HG03135 (cell line): ENCODE data around the gene AUTS2.
A peak's percentile ranks its signal among the peaks of the same experiment; 100 is the strongest.

Source experiments
- ATAC-seq: cut with Tn5 transposase; IDR thresholded peaks from one replicate; pipeline ENCODE4 v1.9.1; 2021; ENCODE audit warnings: mild to moderate bottlenecking, moderate library complexity; ENCODE audit not compliant: unreplicated experiment

The AUTS2 gene

DNA sequence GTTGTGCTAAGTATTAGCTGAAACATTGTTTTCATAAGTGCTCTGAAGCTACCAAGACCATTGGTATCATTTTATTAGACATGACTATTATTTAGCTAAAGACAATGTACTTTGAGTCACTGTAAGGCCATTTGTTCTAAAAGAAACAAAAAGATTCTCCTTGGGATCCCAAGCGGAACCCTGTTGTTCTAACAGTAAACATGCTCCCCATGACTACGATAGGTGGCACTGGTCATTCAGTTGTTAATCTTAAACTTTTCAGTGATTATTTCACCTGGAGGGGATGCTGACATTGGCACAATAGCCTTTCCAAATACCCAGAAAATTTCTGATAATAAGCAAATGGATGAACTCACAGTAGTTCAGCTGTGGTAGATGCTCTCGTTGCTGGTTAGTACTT is 715.0 kb downstream of the AUTS2 start:
- ATAC-seq = no peak

DNA sequence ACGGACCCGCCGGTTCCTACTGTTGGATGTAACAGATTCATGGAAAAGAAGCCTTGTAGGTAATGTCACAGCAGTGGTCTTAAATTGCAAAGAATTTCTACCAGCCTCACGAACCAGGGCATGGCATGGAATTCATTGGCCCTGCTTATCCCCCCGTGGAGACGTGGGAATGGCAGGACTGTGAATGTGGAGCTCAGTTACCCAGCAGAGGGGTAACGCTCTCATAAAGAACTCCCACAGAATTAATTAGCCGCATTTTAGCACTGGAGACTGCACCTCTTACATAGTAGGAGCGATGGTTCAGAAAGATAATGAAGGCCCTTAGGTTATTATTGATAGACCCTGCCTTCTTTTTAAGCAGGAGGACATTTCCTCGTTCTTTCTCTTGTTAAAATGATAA is 715.4 kb downstream of the AUTS2 start:
- ATAC-seq = no peak

DNA sequence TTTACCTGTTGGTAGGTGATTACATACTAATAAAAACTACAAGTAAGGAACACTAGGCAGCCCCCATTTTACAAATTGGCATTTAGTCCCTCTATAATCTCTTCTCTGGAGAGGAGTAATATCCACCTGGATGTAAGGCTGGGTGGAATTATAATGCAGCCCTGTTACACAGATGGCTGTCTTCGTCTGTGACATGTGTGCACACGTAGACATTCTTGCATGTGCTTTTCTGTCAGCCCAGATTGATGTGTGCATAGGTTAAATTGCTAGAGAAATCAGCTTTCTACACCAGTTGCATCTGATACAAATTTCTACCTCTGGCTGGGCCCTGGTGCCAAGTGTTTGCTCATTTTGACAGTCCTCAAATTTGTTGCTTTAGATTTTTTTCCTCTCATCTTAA is 715.9 kb downstream of the AUTS2 start:
- ATAC-seq = no peak

DNA sequence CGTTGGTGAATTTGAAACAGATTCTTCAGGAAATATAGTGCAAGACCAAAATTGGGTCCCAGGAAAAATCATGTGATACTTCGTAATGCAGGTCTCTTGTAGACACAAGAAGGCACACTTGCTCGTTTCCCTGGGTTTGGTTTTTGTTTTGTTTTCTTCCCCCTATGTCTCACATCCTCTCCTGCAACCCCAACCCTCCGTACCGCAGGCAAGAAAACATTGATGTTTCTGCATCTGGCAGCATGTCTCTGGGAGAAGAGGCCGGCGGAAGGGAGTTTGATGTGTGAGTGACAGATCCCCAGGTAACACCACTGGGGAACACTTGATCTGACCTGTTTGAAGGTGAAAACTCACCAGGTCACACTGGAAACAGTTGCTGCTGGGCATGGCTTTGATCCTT is 718.5 kb downstream of the AUTS2 start:
- ATAC-seq = no peak

DNA sequence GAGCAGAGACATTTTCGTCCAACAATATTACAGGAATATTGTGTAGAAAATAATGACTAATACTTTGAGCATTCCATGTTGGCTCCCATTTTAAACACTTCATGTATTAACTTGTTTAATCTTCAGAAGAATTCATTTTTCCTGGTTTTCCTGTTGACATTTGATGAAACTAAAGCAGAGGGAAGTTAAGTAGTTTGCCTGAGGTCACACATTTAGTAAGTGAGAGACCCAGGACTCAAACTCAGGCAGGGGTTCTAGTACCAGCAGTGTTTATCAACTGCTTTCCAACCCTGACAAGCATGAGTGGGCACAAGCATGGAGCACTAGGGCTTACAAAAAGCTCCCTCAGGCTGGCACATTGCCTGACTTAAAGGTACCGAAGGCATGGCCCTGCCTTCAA is 719.1 kb downstream of the AUTS2 start:
- no peak for ATAC-seq

DNA sequence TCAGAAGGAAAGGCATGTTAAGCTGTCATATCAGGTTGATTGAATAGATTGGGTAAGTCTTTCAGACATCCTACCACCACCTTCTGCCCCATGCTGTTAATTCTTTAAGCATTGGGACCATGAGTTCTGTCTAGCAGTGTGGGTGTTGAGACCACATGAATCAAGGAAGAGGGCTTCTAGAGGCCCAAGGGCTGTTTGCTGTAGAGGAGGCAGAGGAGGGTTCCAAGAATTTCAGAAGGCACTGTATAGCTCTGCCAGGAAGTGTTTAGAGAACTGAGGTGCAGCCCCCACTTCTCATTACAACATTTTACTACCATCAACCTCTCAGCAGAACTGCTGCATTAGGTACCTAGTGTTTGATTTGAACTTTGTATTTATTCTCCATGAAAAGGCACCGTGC is 720.2 kb downstream of the AUTS2 start:
- ATAC-seq = no peak

DNA sequence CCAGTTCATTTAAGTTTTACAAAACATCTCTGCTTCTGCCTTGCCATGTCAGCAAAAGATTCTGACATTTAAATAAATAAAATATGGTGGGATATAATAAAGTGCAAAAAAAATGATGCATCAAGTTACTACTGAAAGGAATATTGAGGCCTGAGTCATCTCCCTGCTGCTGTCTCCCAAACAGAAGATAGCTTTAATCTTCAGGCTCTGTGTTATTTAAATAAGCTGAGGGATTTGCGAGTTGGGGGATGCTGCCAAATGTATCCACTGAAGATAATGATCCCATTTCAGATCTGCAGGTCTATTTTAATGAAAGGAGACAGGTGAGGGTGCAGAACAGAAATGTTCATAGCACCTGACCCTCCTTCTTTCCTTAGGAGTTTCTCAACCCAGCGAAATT is 720.8 kb downstream of the AUTS2 start:
- no peak for ATAC-seq

DNA sequence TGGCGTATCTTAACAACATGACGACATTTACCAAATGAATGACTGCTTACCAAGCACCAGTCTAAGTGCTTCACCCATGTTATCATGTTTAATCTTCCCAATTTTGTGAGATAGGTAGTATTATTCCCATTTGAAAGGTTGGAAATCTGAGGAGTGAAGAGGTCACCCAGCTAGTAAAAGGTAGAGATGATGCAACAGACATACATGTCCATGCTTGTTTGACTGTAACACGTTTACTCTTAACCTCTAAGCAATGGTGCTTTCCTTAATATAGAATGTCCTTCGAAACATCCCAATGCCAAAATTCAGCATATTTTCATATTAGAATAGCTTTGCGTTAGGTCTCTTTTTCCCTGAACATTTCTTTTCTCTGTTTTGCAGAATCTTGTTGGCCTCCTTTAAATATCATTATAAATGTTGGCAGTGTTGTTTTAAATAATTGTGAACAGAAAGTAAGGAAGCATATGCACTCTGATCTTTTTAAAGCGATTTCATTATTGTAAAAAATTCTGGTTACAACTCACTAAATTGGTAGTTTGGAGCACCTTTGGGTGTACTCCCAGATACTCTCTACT is 722.8 kb downstream of the AUTS2 start:
- no peak for ATAC-seq

DNA sequence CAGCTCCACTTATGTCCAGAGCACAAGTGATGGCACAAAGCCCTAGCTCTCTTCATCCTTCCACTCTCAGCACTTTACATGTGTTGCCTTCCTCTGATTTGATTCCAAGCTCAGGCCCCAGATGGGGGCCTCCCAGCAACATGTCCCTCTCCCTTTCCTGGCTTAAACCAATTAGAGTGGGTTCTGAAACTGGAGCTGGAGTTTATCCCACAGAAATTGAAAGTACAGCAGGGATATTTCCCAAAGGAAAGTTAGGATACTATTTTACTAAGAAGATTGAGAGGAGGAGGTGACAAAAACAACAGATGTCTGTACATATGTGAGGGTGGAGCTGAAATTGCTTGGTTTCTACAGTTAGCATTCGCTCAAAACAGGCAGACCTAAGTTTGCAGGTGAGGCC is 724.6 kb downstream of the AUTS2 start:
- ATAC-seq = no peak

DNA sequence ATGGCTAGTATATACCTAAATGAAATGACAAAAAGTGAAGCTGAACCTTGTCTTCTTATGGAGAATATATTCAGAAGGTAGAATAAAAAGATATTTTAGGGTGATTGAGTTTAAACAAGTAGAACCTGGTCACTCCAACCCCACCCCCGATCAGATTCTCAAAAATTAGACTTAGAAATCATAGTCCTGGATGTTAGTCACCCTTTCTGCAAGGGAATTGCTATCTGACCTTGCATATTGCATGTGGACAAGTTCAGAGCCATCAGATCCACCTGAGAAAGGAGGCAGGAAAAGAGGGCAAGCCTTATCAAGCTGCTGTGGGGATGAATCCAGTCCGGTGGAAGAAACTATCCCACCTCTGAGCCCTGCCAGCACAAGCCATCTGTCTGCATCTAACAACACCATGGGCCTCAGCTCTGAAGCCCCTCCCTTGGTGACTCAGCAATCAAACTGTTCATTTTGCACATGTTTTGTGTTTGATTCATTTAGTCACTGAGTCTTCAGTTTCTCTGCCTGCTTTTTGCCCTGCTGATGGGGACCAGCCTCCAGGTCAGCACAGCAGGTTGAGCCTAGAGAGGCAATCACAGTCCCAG is 727.3 kb downstream of the AUTS2 start:
- ATAC-seq = no peak

DNA sequence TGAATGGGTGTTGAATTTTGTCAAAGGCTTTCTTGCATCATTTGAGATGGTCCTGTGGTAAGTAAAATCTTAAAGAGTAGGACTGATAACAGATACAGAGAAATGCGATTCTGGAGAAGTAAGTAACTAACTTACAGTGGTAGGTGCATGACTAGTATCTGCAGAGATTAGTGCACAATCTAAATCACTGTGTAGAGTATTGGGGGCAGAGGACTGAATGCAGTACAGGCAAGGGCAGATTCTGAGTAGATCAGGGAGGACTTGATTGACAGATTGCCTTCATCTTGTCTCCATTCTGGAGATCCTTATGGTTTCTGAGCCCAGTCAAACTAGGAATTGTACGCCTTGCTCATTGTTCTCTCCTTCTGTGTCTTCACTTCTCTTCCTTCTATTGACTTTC is 736.0 kb downstream of the AUTS2 start:
- no peak for ATAC-seq

DNA sequence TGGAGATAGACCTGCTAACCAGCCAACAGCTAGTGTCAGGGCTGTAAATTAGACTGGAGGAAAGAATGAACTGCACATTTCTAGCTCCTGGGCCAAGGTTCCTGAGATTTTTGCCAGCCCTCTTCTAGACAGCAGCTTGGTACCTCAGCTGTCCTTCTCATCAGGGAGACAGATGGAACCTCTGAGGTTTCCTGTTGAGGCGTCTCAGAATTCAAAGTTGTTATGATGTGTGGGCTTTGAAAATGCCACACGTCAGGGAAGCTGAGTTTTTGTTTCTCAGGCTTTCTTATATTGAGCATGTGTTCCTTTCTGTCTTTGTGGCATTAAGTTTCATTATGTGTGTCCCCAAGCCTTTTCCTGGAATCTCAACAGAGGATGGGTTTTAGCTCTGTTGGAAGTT is 736.6 kb downstream of the AUTS2 start:
- no peak for ATAC-seq

DNA sequence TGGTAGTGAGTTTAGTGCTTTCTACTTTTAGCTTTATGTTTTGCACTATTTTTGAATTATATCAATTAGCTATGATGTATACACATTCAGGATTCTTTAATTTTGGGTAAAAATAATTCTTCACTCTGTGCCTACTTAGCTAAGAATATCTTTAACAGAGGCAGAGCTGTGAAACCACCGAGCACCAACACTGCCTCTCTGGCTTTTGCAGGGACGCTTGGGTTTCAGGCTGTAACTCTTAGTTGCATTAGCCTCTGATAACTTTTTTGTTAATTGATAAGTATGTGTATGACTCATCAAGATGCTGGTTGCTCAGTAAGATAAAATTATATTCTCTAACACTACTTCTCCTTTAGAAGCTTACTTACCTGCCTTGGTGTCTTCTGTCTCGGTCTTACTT is 738.3 kb downstream of the AUTS2 start:
- ATAC-seq = no peak

DNA sequence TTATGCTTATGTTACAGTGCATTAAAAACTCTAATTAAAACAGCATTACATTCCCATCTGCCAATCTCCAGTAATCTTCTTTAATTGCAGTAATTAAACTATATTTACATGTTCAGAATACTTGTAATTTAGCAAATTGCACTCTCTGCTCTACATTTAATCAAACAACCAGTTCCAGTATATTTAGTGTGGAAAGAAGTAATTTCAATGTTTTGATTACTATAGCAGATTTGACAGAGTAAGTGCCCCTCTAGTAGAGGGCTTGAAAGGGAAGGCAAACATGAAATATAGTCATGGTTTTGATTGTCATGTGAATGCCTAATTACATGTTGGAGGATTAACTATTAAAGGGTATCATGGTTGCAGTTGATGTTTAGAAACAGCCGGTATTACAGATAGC is 739.7 kb downstream of the AUTS2 start:
- no peak for ATAC-seq

DNA sequence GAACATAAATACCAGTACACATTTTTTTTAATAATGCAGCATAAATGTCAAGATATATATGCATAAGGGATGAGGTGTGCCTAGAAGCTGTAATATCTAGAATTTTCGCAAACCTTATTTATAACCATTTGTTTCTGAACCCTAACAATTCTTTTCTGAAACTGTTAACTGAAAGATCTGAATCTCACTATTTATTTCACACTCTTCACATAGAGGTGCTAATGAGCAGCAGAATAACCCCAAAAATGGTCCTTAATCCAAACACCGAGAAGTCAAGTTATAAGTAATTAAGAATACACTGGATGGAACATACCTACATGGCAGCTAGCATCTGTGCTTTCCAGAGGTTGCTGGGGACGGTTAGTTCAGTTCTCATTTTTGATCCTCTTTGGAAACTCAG is 742.0 kb downstream of the AUTS2 start:
- no peak for ATAC-seq

DNA sequence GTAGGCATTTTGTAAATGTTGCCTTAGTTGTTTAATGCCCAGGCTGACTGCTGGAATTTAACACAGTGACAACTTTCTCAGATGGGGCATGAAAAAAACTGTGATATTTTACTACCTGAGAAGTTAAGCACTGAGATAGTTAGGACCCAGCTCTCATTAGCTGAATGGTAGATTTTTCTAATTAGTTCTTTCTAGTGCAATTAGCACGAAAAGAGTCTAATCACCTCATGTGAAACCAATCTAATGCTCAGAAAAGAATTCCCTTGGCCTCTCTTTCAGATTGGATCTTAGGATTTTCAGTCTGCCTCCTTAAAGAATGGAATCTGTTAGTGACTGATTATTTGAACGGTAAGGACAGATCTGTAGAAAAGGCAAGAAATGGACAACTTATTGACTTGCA is 743.2 kb downstream of the AUTS2 start:
- ATAC-seq = no peak

DNA sequence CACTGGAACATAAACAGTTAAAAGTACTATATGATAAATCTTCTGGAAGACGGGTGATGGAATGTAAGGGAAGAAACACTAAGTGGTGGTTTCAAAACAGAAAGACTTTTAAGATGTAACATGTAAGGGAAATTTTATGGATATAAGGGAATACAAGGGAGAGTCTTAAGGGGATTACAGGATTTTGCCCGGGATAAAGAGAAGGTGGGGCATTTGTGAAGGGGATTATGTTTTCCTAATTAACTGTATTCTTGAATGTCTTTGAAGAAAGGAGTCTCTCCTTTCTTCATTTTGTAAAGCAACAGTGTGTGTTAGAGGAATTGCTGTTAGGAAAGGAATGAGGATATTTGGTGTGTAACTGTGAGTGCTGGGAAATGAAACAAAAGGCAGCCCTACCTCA is 745.2 kb downstream of the AUTS2 start:
- ATAC-seq = no peak

DNA sequence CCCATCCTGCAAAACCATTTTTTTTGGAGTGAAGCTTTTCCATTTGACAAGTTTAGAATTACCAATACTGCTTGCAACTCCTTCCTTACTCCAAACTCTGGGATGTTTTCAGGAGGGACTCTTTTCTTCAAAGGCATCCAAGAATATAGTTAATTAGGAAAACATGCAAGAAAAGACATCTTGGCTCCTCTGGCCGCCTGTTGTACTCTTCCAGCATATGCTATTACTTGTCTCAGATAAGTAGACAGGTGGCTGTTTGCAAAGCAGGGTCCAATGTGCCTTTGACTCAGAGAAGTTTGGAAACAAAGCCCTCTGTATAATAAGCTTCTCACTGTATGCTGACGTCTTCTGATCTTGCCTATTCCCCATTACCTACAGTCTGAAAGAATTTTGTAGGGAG is 746.5 kb downstream of the AUTS2 start:
- ATAC-seq = no peak

DNA sequence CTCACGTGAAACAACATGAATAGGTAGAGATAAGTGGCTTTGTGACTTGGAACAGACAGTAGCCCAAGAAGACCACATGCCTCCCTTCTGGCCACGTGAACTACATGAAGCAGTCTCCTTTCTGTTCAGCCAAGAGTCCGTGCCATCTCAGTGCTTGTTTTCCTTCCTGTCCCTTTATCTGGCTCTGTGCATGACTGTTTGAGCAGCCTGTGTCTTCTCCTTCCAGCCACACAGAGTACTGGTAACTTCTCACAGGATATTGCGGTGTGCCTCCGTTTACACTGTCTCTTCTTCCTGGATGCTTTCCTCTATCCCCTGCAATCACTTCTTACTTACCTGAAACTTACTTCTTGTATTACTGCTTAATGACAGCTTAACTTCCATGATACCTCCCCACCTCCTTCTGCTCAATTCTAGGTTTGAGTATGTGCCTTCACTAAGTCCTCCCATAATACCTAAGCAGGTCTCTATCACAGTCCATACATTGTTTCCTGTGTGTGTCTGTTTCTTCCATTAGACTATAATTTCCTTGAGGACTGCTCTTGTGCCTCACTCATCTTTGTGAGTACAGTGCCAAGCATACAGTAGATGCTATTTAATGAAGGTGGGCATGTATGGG is 748.7 kb downstream of the AUTS2 start:
- no peak for ATAC-seq

DNA sequence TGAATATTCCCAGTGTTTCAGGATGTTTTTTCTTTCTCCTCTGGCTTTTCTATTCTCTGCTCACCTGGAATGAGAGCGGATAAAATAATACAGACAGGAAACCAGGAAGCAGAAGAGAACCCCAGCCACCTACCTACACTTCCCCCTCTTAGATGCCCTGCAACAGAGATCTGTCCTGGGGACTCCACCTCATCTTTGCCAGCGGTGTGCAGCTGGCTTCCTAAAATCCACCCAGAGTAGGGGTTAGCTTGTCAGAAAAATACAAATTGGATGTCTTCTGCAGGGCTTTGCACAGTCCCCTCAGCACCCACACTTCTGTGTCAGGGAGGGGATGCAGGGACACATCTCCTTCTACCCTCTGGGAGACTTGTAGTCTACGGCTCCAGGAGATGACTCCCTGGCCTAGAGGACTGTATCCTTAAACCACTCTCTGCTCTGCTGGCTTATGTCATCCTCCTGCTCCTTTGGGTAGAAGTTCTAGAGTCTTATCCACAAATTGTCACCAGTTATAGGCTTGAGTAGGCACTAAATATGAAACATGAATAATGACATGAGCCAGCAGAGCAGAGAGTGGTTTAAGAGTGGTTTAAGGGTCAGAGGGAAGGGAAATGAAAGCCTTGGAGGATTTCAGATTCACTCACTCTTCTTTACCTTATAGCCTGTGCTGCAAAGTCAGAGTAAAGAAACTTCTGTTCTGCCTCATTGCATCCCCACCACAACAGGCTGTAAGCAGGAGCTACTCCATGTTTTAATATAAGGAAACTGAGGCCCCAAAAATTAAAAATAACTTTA is 749.4 kb downstream of the AUTS2 start:
- peak; percentile 96 for ATAC-seq

DNA sequence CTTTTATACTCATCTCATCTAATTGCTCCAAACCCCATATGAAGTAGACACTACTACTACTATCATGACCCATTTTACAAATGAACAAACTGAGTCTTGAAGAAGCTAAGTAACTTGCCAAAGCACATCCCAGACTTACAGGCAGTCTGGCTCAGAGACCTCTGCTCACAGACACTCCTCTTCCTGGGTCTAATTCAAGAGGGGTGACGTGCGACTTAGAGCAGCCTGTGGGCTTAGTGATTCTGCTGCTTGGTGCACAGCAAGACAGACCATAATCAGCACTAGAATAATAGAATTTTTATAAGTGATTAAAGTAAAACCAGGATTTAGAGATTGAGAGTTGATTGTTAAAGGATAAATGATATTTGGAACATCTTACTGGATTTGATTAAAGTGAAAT is 750.8 kb downstream of the AUTS2 start:
- ATAC-seq = no peak

DNA sequence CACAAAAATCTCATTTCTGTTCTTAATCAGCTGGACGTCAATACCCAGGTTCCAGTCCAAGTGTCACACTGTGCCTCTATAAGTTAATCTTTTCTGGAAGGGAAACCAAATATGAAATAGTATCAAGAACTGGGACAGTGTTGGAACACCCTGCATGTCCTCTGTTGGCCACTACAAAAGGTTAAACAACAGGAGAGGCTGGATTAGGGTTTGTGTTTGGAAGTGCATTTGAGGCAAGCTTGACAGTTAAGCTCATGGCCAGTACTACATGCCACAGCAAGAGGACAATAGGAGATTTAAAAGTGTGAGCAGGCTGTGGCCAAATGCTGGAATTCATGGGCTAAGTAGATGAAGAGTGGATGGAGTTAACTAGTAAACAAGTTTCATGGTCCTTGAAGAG is 751.5 kb downstream of the AUTS2 start:
- ATAC-seq = no peak
